Right renal pelvis (tissue), 4 donors: ENCODE measurements around the gene CKM. TPM values are rescaled to one million over a fixed set of nuclear protein-coding genes. Genes with fewer than 3 reads are reported as not detected.

Experiments
- polyA plus RNA-seq, 4 donors: library from polyadenylated mRNA; unstranded; fragments of 120-200 nt; gene quantifications; one replicate each; pipeline ENCODE4 v1.2.1, GENCODE V29; 2013; ENCODE audit not compliant: insufficient read length in 4 of 4

The CKM gene
- polyA plus RNA-seq, 4 donors: 0.33 to 0.84 (median 0.56) TPM

Other genes with a start within 250 kb of the CKM start
- 1 to 10 TPM in 1 of 4 donors, under 1 TPM in 3; 0.78 to 1.5 (median 0.95) TPM for gene ZNF296, start 246.4 kb downstream of the CKM start, polyA plus RNA-seq
- 10 to 100 TPM; 19.0 to 26.7 (median 21.8) TPM for gene GEMIN7, start 243.6 kb downstream of the CKM start, polyA plus RNA-seq
- 10 to 100 TPM; 23.8 to 35.3 (median 26.0) TPM for gene PPP1R37, start 229.7 kb downstream of the CKM start, polyA plus RNA-seq
- under 1 TPM; 0.10 to 0.25 (median 0.11) TPM for gene NKPD1, start 161.9 kb downstream of the CKM start, polyA plus RNA-seq
- gene TRAPPC6A, start 144.6 kb downstream of the CKM start, polyA plus RNA-seq: 10 to 100 TPM; 32.1 to 60.7 (median 35.3) TPM
- 10 to 100 TPM; 10.5 to 13.9 (median 11.2) TPM for gene BLOC1S3, start 144.1 kb downstream of the CKM start, polyA plus RNA-seq
- gene EXOC3L2, start 77.5 kb downstream of the CKM start, polyA plus RNA-seq: 10 to 100 TPM in 1 of 4 donors, 1 to 10 TPM in 3; 8.2 to 12.6 (median 8.9) TPM
- gene MARK4, start 71.6 kb downstream of the CKM start, polyA plus RNA-seq: 10 to 100 TPM; 35.9 to 42.3 (median 40.7) TPM
- gene KLC3, start 17.9 kb upstream of the CKM start, polyA plus RNA-seq: 1 to 10 TPM in 2 of 4 donors, under 1 TPM in 2; 0.76 to 3.0 (median 1.1) TPM
- gene ERCC2, start 47.7 kb upstream of the CKM start, polyA plus RNA-seq: 10 to 100 TPM; 33.2 to 35.5 (median 33.8) TPM
- gene PPP1R13L, start 82.2 kb upstream of the CKM start, polyA plus RNA-seq: 10 to 100 TPM in 2 of 4 donors, 1 to 10 TPM in 2; 7.3 to 12.0 (median 9.1) TPM
- gene POLR1G, start 83.8 kb upstream of the CKM start, polyA plus RNA-seq: 1 to 10 TPM; 3.4 to 5.3 (median 3.9) TPM
- gene ERCC1, start 101.0 kb upstream of the CKM start, polyA plus RNA-seq: 10 to 100 TPM; 74.4 to 87.4 (median 79.2) TPM
- gene FOSB, start 145.1 kb upstream of the CKM start, polyA plus RNA-seq: 10 to 100 TPM in 3 of 4 donors, 1 to 10 TPM in 1; 2.6 to 85.3 (median 35.4) TPM
- 1 to 10 TPM; 7.4 to 9.1 (median 7.7) TPM for gene RTN2, start 174.2 kb upstream of the CKM start, polyA plus RNA-seq
- under 1 TPM in 3 of 4 donors, not detected in 1; 0.25 to 0.57 (median 0.25) TPM for gene PPM1N, start 175.6 kb upstream of the CKM start, polyA plus RNA-seq
- 10 to 100 TPM; 52.2 to 55.3 (median 53.5) TPM for gene VASP, start 184.6 kb upstream of the CKM start, polyA plus RNA-seq